Duodenal mucosa (tissue), 2 donors: ENCODE measurements around the gene MAP3K7CL.

Source experiments
- H3K27ac ChIP-seq: one replicate; pipeline ENCODE4 v1.7.0; 2013; ENCODE audit warnings: low read depth, low read length
- H3K27me3 ChIP-seq, 2 donors: one replicate each; pipeline ENCODE4 v1.7.0; 2013; ENCODE audit warnings: low read length in 2 of 2, control low read depth in 1 of 2; ENCODE audit not compliant: insufficient read depth in 2 of 2, control insufficient read depth in 1 of 2
- H3K36me3 ChIP-seq, 2 donors: one replicate each; pipeline ENCODE4 v1.7.0; 2013; ENCODE audit warnings: low read length in 2 of 2, control low read depth in 1 of 2; ENCODE audit not compliant: insufficient read depth in 2 of 2, control insufficient read depth in 1 of 2
- H3K4me1 ChIP-seq, 2 donors: one replicate each; pipeline ENCODE4 v1.7.0; 2013; ENCODE audit warnings: low read length in 2 of 2, control low read depth in 1 of 2; ENCODE audit not compliant: insufficient read depth in 2 of 2, control insufficient read depth in 1 of 2
- H3K4me3 ChIP-seq, 2 donors: one replicate each; pipeline ENCODE4 v1.7.0; 2013; ENCODE audit warnings: low read length in 2 of 2, low read depth in 1 of 2
- H3K9ac ChIP-seq, 2 donors: one replicate each; pipeline ENCODE4 v1.7.0; 2013; ENCODE audit warnings: low read length in 2 of 2, low read depth in 1 of 2
- H3K9me3 ChIP-seq, 2 donors: one replicate each; pipeline ENCODE4 v1.7.0; 2013; ENCODE audit warnings: low read length in 2 of 2, control low read depth in 1 of 2; ENCODE audit not compliant: control insufficient read depth in 1 of 2

The MAP3K7CL gene

DNA sequence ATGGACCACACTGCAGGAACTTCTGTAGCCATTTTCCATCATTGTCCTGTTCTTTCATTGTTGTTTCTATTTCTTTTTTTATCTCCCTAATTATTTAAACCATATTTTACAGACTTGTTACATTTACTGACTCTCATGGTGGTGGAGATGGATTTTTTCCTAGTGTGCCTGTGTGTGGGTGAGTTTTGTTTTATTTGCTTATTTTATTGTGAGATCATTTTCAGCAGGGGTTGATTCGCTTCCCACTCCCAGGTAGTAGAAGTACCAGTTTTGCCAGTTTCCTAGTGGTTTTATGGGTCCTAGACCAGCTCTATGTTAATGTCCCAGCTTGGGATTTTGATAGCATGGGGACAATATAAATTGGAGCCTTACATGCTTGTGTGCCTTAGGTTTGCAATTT is 88.3 kb downstream of the MAP3K7CL start:
- Histone ChIP-seq H3K36me3 (no peaks in the 10 kb centered on the region), H3K27ac (no peak overlapping the region), H3K9me3 (no peaks in the 10 kb centered on the region), H3K27me3 (no peaks in the 10 kb centered on the region), H3K9ac (no peak overlapping the region), H3K4me3 (no peak overlapping the region), H3K4me1 (no peaks in the 10 kb centered on the region)

DNA sequence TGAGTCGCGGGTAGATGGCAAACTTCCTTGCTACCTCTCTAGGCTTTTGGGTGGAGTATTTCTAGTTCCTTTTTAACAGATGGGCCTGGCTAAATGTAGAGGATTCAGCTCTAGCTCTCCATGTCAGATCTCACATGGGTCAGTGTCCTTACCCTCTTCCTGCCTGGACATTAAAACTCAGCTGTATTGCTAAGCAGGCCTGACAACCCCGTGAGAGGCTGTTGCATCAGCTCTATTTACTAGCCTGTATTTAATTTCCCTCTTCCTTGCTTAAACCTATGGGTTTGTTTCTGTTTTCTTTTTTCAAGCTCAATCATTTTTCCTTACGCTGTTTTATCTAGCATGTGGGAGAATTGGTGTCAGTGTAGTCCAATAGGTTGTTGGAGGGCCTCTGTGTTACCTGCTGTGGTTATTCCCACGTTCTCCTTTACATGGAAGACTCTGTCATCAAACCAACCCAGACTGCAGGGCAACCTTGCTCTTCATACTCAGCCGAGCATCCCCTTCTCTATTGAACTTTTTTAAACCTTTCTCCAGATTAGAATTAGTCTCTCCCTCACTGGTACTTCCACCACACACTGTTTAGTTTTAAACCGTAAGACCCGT is 88.8 kb downstream of the MAP3K7CL start:
- no peaks in the 10 kb centered on the region for H3K27me3 ChIP-seq
- no peak overlapping the region for H3K9ac ChIP-seq
- H3K4me1 ChIP-seq, result no peaks in the 10 kb centered on the region
- H3K4me3 ChIP-seq, result no peak overlapping the region
- no peaks in the 10 kb centered on the region for H3K9me3 ChIP-seq
- H3K36me3 ChIP-seq, result no peaks in the 10 kb centered on the region
- H3K27ac ChIP-seq, result no peak overlapping the region

DNA sequence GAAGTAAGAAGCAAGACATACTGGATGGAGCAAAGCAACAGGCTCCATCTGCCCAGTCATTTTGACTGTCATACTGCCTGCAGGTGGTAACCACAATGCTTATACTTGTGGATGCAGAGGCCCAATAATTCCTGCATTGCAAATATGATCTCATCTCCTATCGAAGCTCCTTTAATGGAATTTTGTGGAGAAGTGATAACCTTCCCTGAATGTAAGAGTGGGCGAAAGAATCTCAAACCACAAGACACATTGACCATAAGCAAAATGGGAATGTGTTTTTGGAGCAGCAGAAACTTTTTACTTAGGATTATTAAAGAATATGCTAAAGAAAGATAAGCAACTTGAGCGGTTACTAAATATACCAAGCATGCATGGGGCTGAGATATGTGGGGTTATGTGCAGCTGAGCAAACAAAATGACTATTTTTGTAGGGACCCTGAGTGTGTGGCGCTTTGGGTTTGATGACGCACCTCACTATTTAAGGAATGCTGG is 90.9 kb downstream of the MAP3K7CL start:
- no peak overlapping the region for H3K27ac ChIP-seq
- no peaks in the 10 kb centered on the region for H3K27me3 ChIP-seq
- H3K9me3 ChIP-seq, result no peaks in the 10 kb centered on the region
- H3K4me3 ChIP-seq, result no peak overlapping the region
- no peak overlapping the region for H3K9ac ChIP-seq
- no peaks in the 10 kb centered on the region for H3K36me3 ChIP-seq
- no peaks in the 10 kb centered on the region for H3K4me1 ChIP-seq

DNA sequence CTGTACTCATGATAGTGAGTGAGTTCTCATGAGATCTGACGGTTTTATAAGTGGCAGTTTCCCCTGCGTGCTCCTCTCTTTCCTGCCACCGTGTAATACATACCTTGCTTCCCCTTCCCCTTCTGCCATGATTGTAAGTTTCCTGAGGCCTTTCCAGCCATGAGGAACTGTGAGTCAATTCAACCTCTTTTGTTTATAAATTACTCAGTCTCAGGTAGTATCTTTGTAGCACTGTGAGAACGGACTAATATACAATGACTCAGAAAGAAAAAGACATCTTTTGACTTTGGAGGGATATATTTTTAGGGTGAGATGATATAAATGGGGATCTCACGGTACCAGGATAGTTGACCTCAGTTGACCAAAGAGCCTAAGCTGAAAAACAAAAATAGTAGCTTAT is 93.6 kb downstream of the MAP3K7CL start:
- Histone ChIP-seq H3K9ac (no peak overlapping the region), H3K36me3 (no peaks in the 10 kb centered on the region), H3K27ac (no peak overlapping the region), H3K4me3 (no peak overlapping the region), H3K4me1 (no peaks in the 10 kb centered on the region), H3K27me3 (no peaks in the 10 kb centered on the region), H3K9me3 (no peaks in the 10 kb centered on the region)
